GM12801 (cell line): Measurements from ENCODE around the gene CFAP61.

Source experiments
- CTCF ChIP-seq: IDR thresholded peaks from one replicate; pipeline ENCODE4 v1.5.1; 2011; ENCODE audit warnings: control low read depth; ENCODE audit not compliant: insufficient read length; ENCODE audit errors: extremely low read depth

The CFAP61 gene

GRCh38 chr20:20212675-20213096 lies 160.4 kb downstream of the CFAP61 start:
- TF ChIP-seq CTCF: no peak

- no peak for TF ChIP-seq CTCF
These were observed 161.3 kb downstream of the CFAP61 start for GRCh38 chr20:20213526-20214121.

GRCh38 chr20:20214757-20215275 lies 162.5 kb downstream of the CFAP61 start:
- TF ChIP-seq CTCF: no peak

GRCh38 chr20:20215976-20216727 lies 163.8 kb downstream of the CFAP61 start:
- no peak for TF ChIP-seq CTCF

- TF ChIP-seq CTCF: no peak
These were observed 164.6 kb downstream of the CFAP61 start for GRCh38 chr20:20216941-20217340.

GRCh38 chr20:20217621-20218020 lies 165.3 kb downstream of the CFAP61 start:
- TF ChIP-seq CTCF: no peak

- no peak for TF ChIP-seq CTCF
These were observed 166.7 kb downstream of the CFAP61 start for GRCh38 chr20:20219016-20219415.
